ENCODE results near the gene STAT1. TPM values are rescaled to one million over a fixed set of nuclear protein-coding genes. Genes with fewer than 3 reads are reported as not detected.

Gene STAT1
- total RNA-seq, 1 donor from 2014 or later = 140 TPM

- DNase-seq (ENCODE audit: low spot score) = no peak
- Mint-ChIP-seq H3K4me3 (ENCODE audit: unreplicated experiment) (no peak overlapping the region), H3K4me1 (ENCODE audit: low read depth) (peaks cover 3% of the 10 kb centered on the region), H3K9me3 (ENCODE audit: low read depth) (no peaks in the 10 kb centered on the region), H3K27me3 (ENCODE audit: low read depth) (no peaks in the 10 kb centered on the region), H3K27ac (ENCODE audit: unreplicated experiment) (no peak overlapping the region), H3K36me3 (ENCODE audit: low read depth) (no peaks in the 10 kb centered on the region)
- TF ChIP-seq CTCF (IDR thresholded peaks at IDR 0.05) = no peak
Observed at GRCh38 chr2:191023235-191023679, 9.3 kb upstream of the STAT1 start.

- Mint-ChIP-seq H3K4me1 (ENCODE audit: low read depth) (peaks cover 3% of the 10 kb centered on the region), H3K4me3 (ENCODE audit: unreplicated experiment) (no peak overlapping the region), H3K9me3 (ENCODE audit: low read depth) (no peaks in the 10 kb centered on the region), H3K27ac (ENCODE audit: unreplicated experiment) (no peak overlapping the region), H3K27me3 (ENCODE audit: low read depth) (no peaks in the 10 kb centered on the region), H3K36me3 (ENCODE audit: low read depth) (no peaks in the 10 kb centered on the region)
- DNase-seq (ENCODE audit: low spot score) = no peak
- TF ChIP-seq CTCF (IDR thresholded peaks at IDR 0.05) = peak; percentile 6
Observed at GRCh38 chr2:191020742-191021381, 6.9 kb upstream of the STAT1 start.

GRCh38 chr2:191020221-191020741 is 6.3 kb upstream of the STAT1 start:
- H3K36me3 Mint-ChIP-seq (ENCODE audit: low read depth) = no peaks in the 10 kb centered on the region
- peak; percentile 95 for DNase-seq (ENCODE audit: low spot score)
- H3K27me3 Mint-ChIP-seq (ENCODE audit: low read depth) = no peaks in the 10 kb centered on the region
- no peak overlapping the region for H3K4me3 Mint-ChIP-seq (ENCODE audit: unreplicated experiment)
- H3K27ac Mint-ChIP-seq (ENCODE audit: unreplicated experiment) = no peak overlapping the region
- no peaks in the 10 kb centered on the region for H3K9me3 Mint-ChIP-seq (ENCODE audit: low read depth)
- H3K4me1 Mint-ChIP-seq (ENCODE audit: low read depth) = peaks cover 3% of the 10 kb centered on the region
- peak; percentile 22 for TF ChIP-seq CTCF (IDR thresholded peaks at IDR 0.05)

GRCh38 chr2:191019376-191019775 is 5.4 kb upstream of the STAT1 start:
- H3K4me1 Mint-ChIP-seq (ENCODE audit: low read depth) = peaks cover 3% of the 10 kb centered on the region
- H3K27ac Mint-ChIP-seq (ENCODE audit: unreplicated experiment) = no peak overlapping the region
- no peak overlapping the region for H3K4me3 Mint-ChIP-seq (ENCODE audit: unreplicated experiment)
- TF ChIP-seq CTCF (IDR thresholded peaks at IDR 0.05) = no peak
- DNase-seq (ENCODE audit: low spot score) = no peak
- H3K9me3 Mint-ChIP-seq (ENCODE audit: low read depth) = no peaks in the 10 kb centered on the region
- no peaks in the 10 kb centered on the region for H3K27me3 Mint-ChIP-seq (ENCODE audit: low read depth)
- H3K36me3 Mint-ChIP-seq (ENCODE audit: low read depth) = no peaks in the 10 kb centered on the region

GRCh38 chr2:191018643-191019119 is 4.7 kb upstream of the STAT1 start:
- TF ChIP-seq CTCF (IDR thresholded peaks at IDR 0.05) = no peak
- H3K27ac Mint-ChIP-seq (ENCODE audit: unreplicated experiment) = peak overlapping the region; percentile 14
- no peaks in the 10 kb centered on the region for H3K27me3 Mint-ChIP-seq (ENCODE audit: low read depth)
- no peak overlapping the region for H3K4me3 Mint-ChIP-seq (ENCODE audit: unreplicated experiment)
- H3K9me3 Mint-ChIP-seq (ENCODE audit: low read depth) = no peaks in the 10 kb centered on the region
- DNase-seq (ENCODE audit: low spot score) = no peak
- no peaks in the 10 kb centered on the region for H3K36me3 Mint-ChIP-seq (ENCODE audit: low read depth)
- H3K4me1 Mint-ChIP-seq (ENCODE audit: low read depth) = peaks cover 3% of the 10 kb centered on the region

All from chondrocyte (in vitro differentiated cells).